ENCODE data around the gene PTGES3. TPM values are rescaled to one million over a fixed set of nuclear protein-coding genes. Genes with fewer than 3 reads are reported as not detected.
A peak's percentile ranks its signal among the peaks of the same experiment; 100 is the strongest.

PTGES3 gene
- total RNA-seq, 4 donors from 2014 or later: 50.6 to 95.7 (median 67.3) TPM

DNA sequence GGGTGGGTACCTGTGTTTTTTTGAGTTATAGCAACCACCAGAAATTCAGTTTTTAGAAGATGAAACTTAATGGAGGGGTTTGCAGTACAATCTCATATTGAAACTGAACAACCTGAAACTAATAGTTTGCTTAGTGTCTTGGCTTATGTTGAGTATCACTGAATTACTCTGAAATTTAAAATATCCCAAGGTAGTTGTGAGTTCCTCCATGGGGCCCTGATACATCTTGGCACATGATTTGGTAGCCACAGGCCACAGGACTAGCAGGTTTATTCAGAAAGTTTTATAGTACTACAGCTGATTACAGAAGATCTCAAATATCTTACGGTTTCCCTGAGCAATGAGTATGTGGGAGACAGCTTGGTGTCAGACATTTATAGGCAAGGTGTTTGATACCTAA lies 10.4 kb downstream of the PTGES3 start:
- peaks cover 0 to 7% (median 0%) of the 10 kb centered on the region in 3 donors for H3K36me3 ChIP-seq
- no peaks in the 10 kb centered on the region for H3K27me3 ChIP-seq
- no peak overlapping the region for H3K4me3 ChIP-seq
- peaks cover 0 to 53% (median 9%) of the 10 kb centered on the region in 4 donors for H3K4me1 ChIP-seq
- TF ChIP-seq, protein P1, sequence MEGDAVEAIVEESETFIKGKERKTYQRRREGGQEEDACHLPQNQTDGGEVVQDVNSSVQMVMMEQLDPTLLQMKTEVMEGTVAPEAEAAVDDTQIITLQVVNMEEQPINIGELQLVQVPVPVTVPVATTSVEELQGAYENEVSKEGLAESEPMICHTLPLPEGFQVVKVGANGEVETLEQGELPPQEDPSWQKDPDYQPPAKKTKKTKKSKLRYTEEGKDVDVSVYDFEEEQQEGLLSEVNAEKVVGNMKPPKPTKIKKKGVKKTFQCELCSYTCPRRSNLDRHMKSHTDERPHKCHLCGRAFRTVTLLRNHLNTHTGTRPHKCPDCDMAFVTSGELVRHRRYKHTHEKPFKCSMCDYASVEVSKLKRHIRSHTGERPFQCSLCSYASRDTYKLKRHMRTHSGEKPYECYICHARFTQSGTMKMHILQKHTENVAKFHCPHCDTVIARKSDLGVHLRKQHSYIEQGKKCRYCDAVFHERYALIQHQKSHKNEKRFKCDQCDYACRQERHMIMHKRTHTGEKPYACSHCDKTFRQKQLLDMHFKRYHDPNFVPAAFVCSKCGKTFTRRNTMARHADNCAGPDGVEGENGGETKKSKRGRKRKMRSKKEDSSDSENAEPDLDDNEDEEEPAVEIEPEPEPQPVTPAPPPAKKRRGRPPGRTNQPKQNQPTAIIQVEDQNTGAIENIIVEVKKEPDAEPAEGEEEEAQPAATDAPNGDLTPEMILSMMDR (IDR thresholded peaks at IDR 0.05): no peak
- no peak for TF ChIP-seq POLR2A (IDR thresholded peaks at IDR 0.05)
- no peaks in the 10 kb centered on the region for H3K9me3 ChIP-seq
- DNase-seq: no peak
- peak overlapping the region in 1 of 4 donors; percentile 11 for H3K27ac ChIP-seq

DNA sequence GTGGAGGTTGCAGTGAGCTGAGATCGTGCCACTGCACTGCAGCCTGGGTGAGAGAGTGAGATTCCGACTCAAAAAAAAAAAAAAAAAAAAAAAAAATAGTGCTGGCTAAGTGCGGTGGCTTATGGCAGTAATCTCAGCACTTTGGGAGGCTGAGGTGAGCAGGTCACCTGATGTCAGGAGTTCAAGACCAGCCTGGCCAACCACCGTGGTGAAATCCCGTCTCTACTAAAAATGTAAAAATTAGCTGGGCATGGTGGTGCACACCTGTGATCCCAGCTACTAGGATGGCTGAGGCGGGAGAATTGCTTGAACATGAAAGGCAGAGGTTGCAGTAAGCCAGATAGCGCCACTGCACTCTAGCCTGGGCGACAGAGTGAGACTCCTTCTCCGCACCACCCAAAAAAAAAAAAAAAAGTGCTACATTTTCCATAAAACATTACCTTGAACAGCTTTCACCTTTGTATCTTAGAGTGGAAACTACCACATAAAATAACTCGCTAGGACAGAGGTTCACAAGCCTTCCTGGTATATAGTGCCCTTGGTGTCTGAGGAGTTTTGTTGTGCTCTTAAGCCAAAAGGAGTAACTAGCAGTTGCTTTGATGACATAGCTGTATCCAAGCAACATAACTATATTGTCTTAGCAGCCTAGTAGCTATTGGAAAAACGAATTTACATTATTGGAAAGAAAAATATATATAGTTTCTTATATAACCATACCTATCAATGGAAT lies 11.1 kb downstream of the PTGES3 start:
- DNase-seq: no peak
- H3K4me3 ChIP-seq: no peak overlapping the region
- H3K4me1 ChIP-seq: peaks cover 0 to 53% (median 5%) of the 10 kb centered on the region in 4 donors
- no peaks in the 10 kb centered on the region for H3K9me3 ChIP-seq
- no peaks in the 10 kb centered on the region for H3K27me3 ChIP-seq
- TF ChIP-seq, protein P1 (IDR thresholded peaks at IDR 0.05): no peak
- no peak for TF ChIP-seq POLR2A (IDR thresholded peaks at IDR 0.05)
- H3K27ac ChIP-seq: peak overlapping the region in 2 of 4 donors; percentile 4 to 11
- peaks cover 0 to 11% (median 0%) of the 10 kb centered on the region in 3 donors for H3K36me3 ChIP-seq

DNA sequence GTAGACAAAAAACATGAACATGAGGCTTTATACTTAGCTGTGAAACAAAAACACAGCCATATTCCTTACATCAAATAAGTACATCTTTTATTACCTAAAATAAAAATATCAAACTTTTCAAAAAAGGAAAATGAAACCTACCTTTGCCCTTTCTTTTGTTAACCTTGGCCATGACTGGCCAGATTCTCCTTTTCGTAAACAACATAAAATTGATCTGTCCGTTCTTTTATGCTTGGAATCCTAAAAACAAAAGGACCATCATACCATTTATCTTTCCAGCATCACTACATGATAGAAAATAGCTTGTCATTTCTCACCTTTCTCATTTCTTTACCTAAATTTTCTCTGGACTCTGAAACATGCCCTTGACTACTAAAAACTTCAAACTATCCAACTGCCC lies 16.5 kb downstream of the PTGES3 start:
- Histone ChIP-seq H3K4me1 (peaks cover 0 to 23% (median 2%) of the 10 kb centered on the region in 4 donors), H3K9me3 (no peaks in the 10 kb centered on the region), H3K27me3 (no peaks in the 10 kb centered on the region), H3K4me3 (no peak overlapping the region), H3K36me3 (peaks cover 0 to 53% (median 0%) of the 10 kb centered on the region in 3 donors), H3K27ac (no peak overlapping the region)
- no peak for DNase-seq
- no peak for TF ChIP-seq POLR2A (IDR thresholded peaks at IDR 0.05)
- TF ChIP-seq, protein P1 (IDR thresholded peaks at IDR 0.05): no peak

DNA sequence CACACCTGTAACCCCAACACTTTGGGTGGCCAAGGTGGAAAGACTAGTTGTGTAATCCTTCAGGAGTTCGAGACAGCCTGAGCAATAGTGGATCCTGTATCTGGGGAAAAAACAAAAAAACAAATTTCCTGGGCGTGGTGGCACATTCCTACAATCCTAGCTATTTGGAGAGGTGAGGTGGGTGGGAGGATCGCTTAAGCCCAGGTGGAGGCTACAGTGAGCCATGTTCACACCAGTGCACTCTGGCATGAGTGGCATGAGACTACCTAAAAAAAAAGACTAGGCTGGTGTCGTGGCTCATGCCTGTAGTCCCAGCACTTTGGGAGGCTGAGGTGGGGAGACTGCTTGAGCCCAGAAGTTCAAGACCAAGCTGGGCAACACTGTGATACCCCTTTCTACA lies 17.2 kb downstream of the PTGES3 start:
- TF ChIP-seq, protein P1 (IDR thresholded peaks at IDR 0.05): no peak
- TF ChIP-seq POLR2A (IDR thresholded peaks at IDR 0.05): no peak
- DNase-seq: no peak
- Histone ChIP-seq H3K27ac (no peak overlapping the region), H3K4me1 (peaks cover 0 to 18% (median 2%) of the 10 kb centered on the region in 4 donors), H3K9me3 (no peaks in the 10 kb centered on the region), H3K27me3 (no peaks in the 10 kb centered on the region), H3K36me3 (peaks cover 0 to 61% (median 0%) of the 10 kb centered on the region in 3 donors), H3K4me3 (no peak overlapping the region)

DNA sequence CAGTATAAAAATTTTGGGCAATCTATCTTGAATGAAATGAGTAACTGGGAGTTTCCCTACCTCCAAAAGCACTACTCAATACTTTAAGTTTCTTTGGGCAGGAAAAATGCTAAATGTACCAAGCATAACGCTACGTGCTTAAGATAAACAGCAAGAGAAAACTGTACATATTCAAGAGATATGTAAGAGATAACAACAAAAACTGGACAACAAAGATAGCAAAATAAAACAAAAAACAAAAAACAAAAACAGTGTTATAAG lies 20.0 kb downstream of the PTGES3 start:
- peaks cover 0 to 87% (median 0%) of the 10 kb centered on the region in 3 donors for H3K36me3 ChIP-seq

More for the DNA sequence above, 20.0 kb downstream of the PTGES3 start:
- Histone ChIP-seq H3K9me3 (no peaks in the 10 kb centered on the region), H3K4me1 (peaks cover 0 to 13% (median 2%) of the 10 kb centered on the region in 4 donors), H3K4me3 (no peak overlapping the region), H3K27ac (no peak overlapping the region), H3K27me3 (no peaks in the 10 kb centered on the region)
- DNase-seq: no peak
- TF ChIP-seq, protein P1 (IDR thresholded peaks at IDR 0.05): no peak
